HG03025 (cell line): ENCODE measurements around the gene AKAP6.

Experiments used
- ATAC-seq: cut with Tn5 transposase; IDR thresholded peaks from one replicate; pipeline ENCODE4 v1.9.1; 2021; ENCODE audit warnings: mild to moderate bottlenecking, moderate library complexity; ENCODE audit not compliant: unreplicated experiment, low FRiP score

Gene AKAP6

GRCh38 chr14:32473464-32473855, 144.4 kb downstream of the AKAP6 start:
- no peak for ATAC-seq

- ATAC-seq, result no peak
These were observed 145.5 kb downstream of the AKAP6 start for GRCh38 chr14:32474478-32475195.

GRCh38 chr14:32476532-32476931, 147.4 kb downstream of the AKAP6 start:
- ATAC-seq, result no peak

DNA sequence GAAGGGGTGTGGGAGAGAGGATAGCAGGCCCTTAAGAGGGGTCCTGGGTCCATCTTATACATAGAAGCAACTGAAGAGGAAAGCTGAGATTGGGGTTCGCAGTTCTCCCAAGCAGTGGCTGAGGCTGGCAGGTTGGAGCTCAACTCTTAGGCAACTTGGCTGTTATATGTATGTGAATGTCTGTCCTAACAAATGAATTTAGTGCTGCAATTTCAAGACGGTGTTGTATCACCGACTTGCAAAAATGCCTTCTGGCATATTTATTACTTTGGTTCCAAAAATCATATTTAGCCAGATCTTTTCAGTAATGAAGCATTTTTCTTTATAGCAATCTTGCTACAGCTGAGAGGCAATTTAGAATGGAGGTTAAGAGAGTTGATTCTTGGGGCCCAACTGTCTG, 148.3 kb downstream of the AKAP6 start:
- no peak for ATAC-seq

DNA sequence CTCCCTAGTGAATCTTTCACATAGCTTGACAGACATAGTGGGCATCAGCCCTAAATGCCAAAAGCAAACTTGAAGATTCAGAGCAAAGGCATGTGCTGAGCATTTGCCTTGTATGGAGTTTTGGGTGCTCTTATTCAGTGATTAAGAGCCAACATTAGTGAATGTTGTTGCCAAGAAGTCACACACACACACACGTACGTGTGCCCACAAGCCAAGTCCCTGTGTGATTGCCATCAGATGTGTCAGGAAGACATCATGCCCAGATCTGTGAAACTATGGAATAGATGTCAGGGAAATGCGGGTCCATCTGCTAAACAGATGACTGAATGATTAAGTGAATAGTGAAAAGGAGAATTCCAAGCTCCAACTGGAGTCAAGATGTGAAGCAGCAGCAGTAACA, 149.0 kb downstream of the AKAP6 start:
- no peak for ATAC-seq

GRCh38 chr14:32480337-32480736, 151.2 kb downstream of the AKAP6 start:
- no peak for ATAC-seq

- ATAC-seq, result no peak
These were observed 152.6 kb downstream of the AKAP6 start for GRCh38 chr14:32481707-32482106.

- no peak for ATAC-seq
These were observed 162.4 kb downstream of the AKAP6 start for GRCh38 chr14:32491416-32492016.

DNA sequence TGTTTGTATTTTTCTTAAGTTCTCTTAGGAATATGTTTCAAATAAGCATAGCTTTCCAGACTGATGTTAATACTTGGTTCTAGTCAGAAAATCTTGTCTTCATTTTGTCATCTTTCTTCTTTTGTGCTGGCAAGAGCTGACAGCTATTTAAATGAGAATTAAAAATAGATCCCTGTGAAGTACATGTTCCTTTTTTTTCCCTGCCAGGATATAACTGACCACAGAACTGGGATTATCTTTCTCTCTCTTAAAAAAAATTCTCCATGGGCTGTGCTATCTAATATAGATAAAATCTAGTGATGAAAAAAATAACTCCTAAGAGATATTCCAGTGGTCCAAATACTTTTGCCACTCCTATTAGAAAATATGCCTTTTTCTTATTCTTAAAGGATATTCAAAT, 163.4 kb downstream of the AKAP6 start:
- ATAC-seq, result no peak

DNA sequence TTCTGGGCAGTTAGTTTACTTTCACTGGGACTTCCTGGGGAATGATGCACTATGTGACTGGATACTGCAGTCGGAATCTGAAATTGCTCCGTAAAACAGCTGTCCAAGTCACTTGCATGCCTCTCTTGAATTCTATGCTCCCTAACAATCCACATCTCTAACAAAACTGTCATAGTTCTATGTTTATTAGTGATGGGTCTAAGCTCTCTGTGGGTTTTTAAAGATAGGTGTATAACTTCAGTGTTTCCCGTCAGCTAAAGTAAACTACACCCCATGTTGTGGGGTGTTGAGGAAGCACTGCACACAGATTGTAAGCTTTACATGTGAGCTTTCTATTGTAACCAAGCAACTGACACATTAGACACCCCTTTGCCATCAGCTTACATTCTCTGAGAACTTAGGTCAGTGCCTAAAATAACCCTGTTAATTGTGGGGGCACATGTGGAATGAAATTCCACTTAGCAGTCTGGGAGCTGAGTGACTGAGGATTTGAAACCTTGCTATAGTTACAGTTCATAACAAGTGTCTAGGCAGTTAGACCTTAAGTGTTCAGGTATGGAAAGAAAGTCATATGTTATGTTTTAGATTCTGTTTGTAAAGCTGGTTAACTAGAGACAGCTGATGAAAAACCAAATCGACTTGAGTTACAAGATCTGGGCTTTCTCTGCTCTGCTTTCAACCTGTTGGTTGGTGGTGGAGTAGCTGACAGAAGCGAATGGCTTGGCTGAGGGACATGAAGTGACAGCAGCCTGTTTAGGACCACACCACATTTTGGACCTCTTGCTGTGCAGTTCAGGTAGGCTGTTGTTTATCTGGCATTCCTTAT, 165.7 kb downstream of the AKAP6 start:
- no peak for ATAC-seq

DNA sequence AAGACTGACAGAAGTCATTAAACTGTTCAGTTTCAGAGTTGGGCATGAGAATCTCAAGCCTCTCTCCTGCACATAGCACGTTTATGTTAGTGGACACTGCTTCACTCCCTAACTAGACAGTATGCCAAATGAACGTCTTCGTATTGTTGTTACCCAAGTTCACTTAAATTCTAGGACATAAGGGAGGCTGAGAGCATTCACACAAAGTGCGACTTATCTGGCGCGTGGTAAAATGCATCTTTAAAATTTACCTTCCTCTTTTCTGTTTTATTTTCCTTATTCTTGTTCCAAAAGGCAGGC, 166.3 kb downstream of the AKAP6 start:
- no peak for ATAC-seq

GRCh38 chr14:32497248-32497647, 168.2 kb downstream of the AKAP6 start:
- no peak for ATAC-seq

GRCh38 chr14:32507029-32507984, 178.2 kb downstream of the AKAP6 start:
- ATAC-seq, result no peak

DNA sequence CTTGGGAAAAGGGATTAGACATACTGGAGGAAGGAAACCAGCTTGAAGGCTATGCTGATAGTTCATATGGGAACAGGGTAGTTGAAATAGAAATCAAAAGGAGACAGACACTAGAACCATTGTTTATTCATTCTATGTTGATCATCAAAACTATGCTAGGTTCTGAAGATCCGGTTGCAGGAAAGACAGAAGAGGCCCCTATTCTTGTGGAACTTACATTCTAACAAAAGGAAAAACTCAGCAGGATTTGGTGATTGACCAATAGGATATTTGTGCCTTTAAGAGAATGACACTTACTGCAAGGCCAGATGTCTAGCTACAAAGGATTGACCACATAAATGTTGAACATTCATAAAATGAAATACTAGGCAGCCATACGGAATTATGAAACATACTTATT, 179.2 kb downstream of the AKAP6 start:
- ATAC-seq, result no peak

DNA sequence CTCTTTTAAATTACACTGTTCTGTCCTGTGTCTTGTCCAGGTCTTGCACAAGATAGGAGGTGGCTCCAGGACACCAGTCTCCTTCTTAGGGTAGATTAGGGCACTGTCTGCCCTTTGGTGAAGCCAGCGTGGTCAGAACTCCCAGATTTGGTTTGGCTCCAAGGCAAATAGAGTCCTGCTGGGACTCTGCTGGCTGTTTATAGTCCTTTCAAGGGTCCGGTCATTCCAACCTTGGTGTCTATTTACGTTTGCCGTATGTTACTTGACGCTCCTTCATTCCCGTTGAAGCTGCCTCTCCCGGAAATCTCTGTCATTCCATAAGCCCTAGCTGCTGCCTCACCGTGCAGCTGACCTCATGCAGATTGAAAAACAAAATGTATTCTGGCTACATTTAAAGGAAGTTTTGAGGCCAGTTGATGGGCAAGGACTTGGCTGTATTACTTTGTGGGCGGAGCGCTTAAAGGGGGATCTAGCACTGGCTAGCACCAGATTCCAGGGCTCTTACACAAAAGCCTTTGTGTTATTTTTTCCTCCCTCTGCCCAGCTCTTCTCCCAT, 180.6 kb downstream of the AKAP6 start:
- no peak for ATAC-seq

DNA sequence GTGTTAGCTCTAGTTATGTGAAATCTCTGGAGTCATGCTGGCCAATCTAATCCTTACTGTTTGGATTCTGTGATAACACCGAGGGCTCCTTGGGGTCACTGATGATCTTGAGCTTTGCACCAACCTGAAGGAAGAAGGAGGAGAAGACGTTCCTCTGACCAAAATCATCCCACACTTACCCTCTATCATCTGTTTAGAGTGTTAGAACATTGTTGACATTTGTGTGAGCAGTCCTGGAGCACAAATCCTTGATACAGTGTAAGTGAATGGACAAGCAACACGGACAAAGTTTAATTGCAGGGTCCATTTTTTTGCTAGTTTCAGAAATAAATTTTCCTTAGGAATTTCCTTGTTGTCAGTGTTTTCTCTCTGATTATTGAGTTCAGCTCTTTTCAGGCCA, 181.7 kb downstream of the AKAP6 start:
- ATAC-seq, result no peak

DNA sequence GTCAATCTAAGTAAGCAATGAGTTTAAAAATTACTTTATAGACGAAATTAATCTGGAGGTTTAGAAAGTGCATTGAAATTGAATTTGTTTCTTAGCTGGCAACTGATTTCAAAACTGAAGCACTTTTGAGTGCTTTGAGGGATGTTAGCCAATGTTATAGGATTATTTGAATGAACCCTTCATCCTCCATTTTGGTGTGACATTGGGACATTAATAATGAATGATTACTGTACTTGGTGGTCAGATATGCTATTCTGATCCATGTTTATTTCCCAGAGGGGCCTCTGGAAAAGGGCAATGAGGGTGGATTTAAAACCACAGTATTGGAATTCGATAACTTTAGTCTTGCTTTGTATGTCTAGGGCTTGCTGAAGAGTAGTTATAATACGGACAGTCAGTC, 183.2 kb downstream of the AKAP6 start:
- no peak for ATAC-seq

DNA sequence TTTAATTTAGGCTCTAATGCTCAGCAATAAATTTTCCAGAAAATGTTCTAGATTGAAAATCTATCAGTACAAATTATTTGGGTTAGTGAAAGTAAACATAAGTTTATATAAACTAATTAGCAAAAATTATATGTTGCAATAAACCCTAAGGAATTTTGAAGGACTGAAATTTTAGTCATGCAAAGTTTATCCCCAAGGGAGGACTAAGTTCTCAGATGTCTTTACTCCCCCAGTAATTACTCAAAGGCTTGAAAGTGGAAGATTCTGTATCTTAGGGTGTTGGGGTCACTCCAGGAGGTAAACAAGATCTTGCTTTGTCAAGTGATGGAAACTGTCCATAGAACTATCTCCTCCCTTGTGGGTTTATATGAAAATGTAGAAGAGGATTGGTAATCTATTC, 183.7 kb downstream of the AKAP6 start:
- ATAC-seq, result no peak

GRCh38 chr14:32513571-32514009, 184.5 kb downstream of the AKAP6 start:
- no peak for ATAC-seq

GRCh38 chr14:32514236-32514635, 185.1 kb downstream of the AKAP6 start:
- ATAC-seq, result no peak
